ENCODE results near the gene MRPS31. TPM values are rescaled to one million over a fixed set of nuclear protein-coding genes. Genes with fewer than 3 reads are reported as not detected.
"Not testable (repeated sequence)": the region's sequence is repeated elsewhere in the genome, so short reads cannot be mapped to it uniquely, and the experiment has no call there.

The MRPS31 gene
- total RNA-seq, 8 experiments from 2014 or later: 22.4 to 35.7 (median 30.7) TPM

GRCh38 chr13:40786568-40786996 is 15.6 kb upstream of the MRPS31 start:
- WGBS, 10 experiments: 76 to 100% (median 91%) methylated on average over 1 to 4 of the region's 4 CpGs; no CpG with 5 or more reads in 2 of the 10 experiments
- in situ Hi-C loops (cut with MboI; ENCODE audit: low pct_unique_long_range_greater_than_20kb in 2 of 9, low sequenced_read_pairs in 9 of 9, unreplicated experiment in 9 of 9): loop anchor here in 1 of 9 experiments (25.0 kb wide), 1 partner anchor 276 kb away; the partner anchor contains the start of gene WBP4

GRCh38 chr13:40784540-40784939 is 13.6 kb upstream of the MRPS31 start:
- no peak for ATAC-seq (replicated peaks in 6 of 8)
- Histone ChIP-seq H3K4me3 (no peak overlapping the region), H3K27ac (no peak overlapping the region), H3K4me1 (replicated peaks in 1 of 2) (no peaks in the 10 kb centered on the region)
- in situ Hi-C loops (cut with MboI; ENCODE audit: low pct_unique_long_range_greater_than_20kb in 2 of 9, low sequenced_read_pairs in 9 of 9, unreplicated experiment in 9 of 9): loop anchor here in 1 of 9 experiments (25.0 kb wide), 1 partner anchor 278 kb away; the partner anchor contains the start of gene WBP4
- 50 to 100% (median 85%) methylated on average over 1 to 4 of the region's 4 CpGs; no CpG with 5 or more reads in 1 of the 10 experiments for WGBS, 10 experiments

More at GRCh38 chr13:40786568-40786996, 15.6 kb upstream of the MRPS31 start:
- no peak overlapping the region for H3K4me3 ChIP-seq
- no peak overlapping the region for H3K27ac ChIP-seq
- peaks cover 0 to 6% of the 10 kb centered on the region in 2 donors for H3K4me1 ChIP-seq (replicated peaks in 1 of 2)
- no peak for ATAC-seq (replicated peaks in 6 of 8)

- in situ Hi-C loops (cut with MboI; ENCODE audit: low pct_unique_long_range_greater_than_20kb in 2 of 9, low sequenced_read_pairs in 9 of 9, unreplicated experiment in 9 of 9): loop anchor here in 1 of 9 experiments (25.0 kb wide), 1 partner anchor 279 kb away; the partner anchor contains the start of gene WBP4
- WGBS, 10 experiments: 80 to 100% (median 91%) methylated on average over 1 of the region's 1 CpG; no CpG with 5 or more reads in 6 of the 10 experiments
- not testable (repeated sequence) for H3K4me3 ChIP-seq; H3K4me1 ChIP-seq (replicated peaks in 1 of 2); ATAC-seq (replicated peaks in 6 of 8); H3K27ac ChIP-seq
Measured at GRCh38 chr13:40782971-40783370, 12.0 kb upstream of the MRPS31 start.

- ATAC-seq (replicated peaks in 6 of 8): no peak
- in situ Hi-C loops (cut with MboI; ENCODE audit: low pct_unique_long_range_greater_than_20kb in 2 of 9, low sequenced_read_pairs in 9 of 9, unreplicated experiment in 9 of 9): loop anchor here in 1 of 9 experiments (25.0 kb wide), 1 partner anchor 281 kb away; the partner anchor contains the start of gene WBP4
- Histone ChIP-seq H3K27ac (no peak overlapping the region), H3K4me1 (replicated peaks in 1 of 2) (no peaks in the 10 kb centered on the region), H3K4me3 (no peak overlapping the region)
- WGBS, 10 experiments: 72 to 100% (median 92%) methylated on average over 1 to 10 of the region's 11 CpGs; no CpG with 5 or more reads in 4 of the 10 experiments
Measured at GRCh38 chr13:40781717-40782116, 10.7 kb upstream of the MRPS31 start.

GRCh38 chr13:40780822-40781401 is 9.9 kb upstream of the MRPS31 start:
- Histone ChIP-seq H3K4me1 (replicated peaks in 1 of 2) (no peaks in the 10 kb centered on the region), H3K4me3 (no peak overlapping the region), H3K27ac (no peak overlapping the region)
- WGBS, 10 experiments: 40 to 100% (median 63%) methylated on average over 1 to 8 of the region's 14 CpGs; no CpG with 5 or more reads in 3 of the 10 experiments
- in situ Hi-C loops (cut with MboI; ENCODE audit: low pct_unique_long_range_greater_than_20kb in 2 of 9, low sequenced_read_pairs in 9 of 9, unreplicated experiment in 9 of 9): loop anchor here in 1 of 9 experiments (25.0 kb wide), 1 partner anchor 281 kb away; the partner anchor contains the start of gene WBP4
- ATAC-seq (replicated peaks in 6 of 8): peak in 3 of 8 experiments; percentile 11 to 27 (median 15)

GRCh38 chr13:40779796-40780285 is 8.9 kb upstream of the MRPS31 start:
- no peaks in the 10 kb centered on the region for H3K4me1 ChIP-seq (replicated peaks in 1 of 2)
- no peak for ATAC-seq (replicated peaks in 6 of 8)
- in situ Hi-C loops (cut with MboI; ENCODE audit: low pct_unique_long_range_greater_than_20kb in 2 of 9, low sequenced_read_pairs in 9 of 9, unreplicated experiment in 9 of 9): loop anchor here in 1 of 9 experiments (25.0 kb wide), 1 partner anchor 282 kb away; the partner anchor contains the start of gene WBP4
- 60 to 100% (median 86%) methylated on average over 1 to 4 of the region's 5 CpGs; no CpG with 5 or more reads in 2 of the 10 experiments for WGBS, 10 experiments
- no peak overlapping the region for H3K4me3 ChIP-seq
- H3K27ac ChIP-seq: no peak overlapping the region

GRCh38 chr13:40779049-40779448 is 8.1 kb upstream of the MRPS31 start:
- no peaks in the 10 kb centered on the region for H3K4me1 ChIP-seq (replicated peaks in 1 of 2)
- WGBS, 10 experiments: 0 to 64% (median 56%) methylated on average over 1 to 4 of the region's 4 CpGs; no CpG with 5 or more reads in 6 of the 10 experiments
- in situ Hi-C loops (cut with MboI; ENCODE audit: low pct_unique_long_range_greater_than_20kb in 2 of 9, low sequenced_read_pairs in 9 of 9, unreplicated experiment in 9 of 9): loop anchor here in 1 of 9 experiments (25.0 kb wide), 1 partner anchor 283 kb away; the partner anchor contains the start of gene WBP4
- no peak for ATAC-seq (replicated peaks in 6 of 8)
- H3K27ac ChIP-seq: no peak overlapping the region
- H3K4me3 ChIP-seq: no peak overlapping the region

- WGBS, 10 experiments: 0 to 92% (median 46%) methylated on average over 1 to 3 of the region's 3 CpGs; no CpG with 5 or more reads in 2 of the 10 experiments
- Histone ChIP-seq H3K4me1 (replicated peaks in 1 of 2) (no peaks in the 10 kb centered on the region), H3K27ac (no peak overlapping the region), H3K4me3 (no peak overlapping the region)
- in situ Hi-C loops (cut with MboI; ENCODE audit: low pct_unique_long_range_greater_than_20kb in 2 of 9, low sequenced_read_pairs in 9 of 9, unreplicated experiment in 9 of 9): loop anchor here in 1 of 9 experiments (25.0 kb wide), 1 partner anchor 285 kb away; the partner anchor contains the start of gene WBP4
- peak in 2 of 8 experiments; percentile 5 to 24 for ATAC-seq (replicated peaks in 6 of 8)
Measured at GRCh38 chr13:40777809-40778175, 6.8 kb upstream of the MRPS31 start.

- Histone ChIP-seq H3K27ac (no peak overlapping the region), H3K4me1 (replicated peaks in 1 of 2) (no peaks in the 10 kb centered on the region), H3K4me3 (no peak overlapping the region)
- peak; percentile 63 to 97 (median 88) for ATAC-seq (replicated peaks in 6 of 8)
- in situ Hi-C loops (cut with MboI; ENCODE audit: low pct_unique_long_range_greater_than_20kb in 2 of 9, low sequenced_read_pairs in 9 of 9, unreplicated experiment in 9 of 9): loop anchor here in 1 of 9 experiments (25.0 kb wide), 1 partner anchor 285 kb away; the partner anchor contains the start of gene WBP4
- WGBS, 10 experiments: 0 to 64% (median 35%) methylated on average over 3 to 7 of the region's 7 CpGs
Measured at GRCh38 chr13:40777166-40777808, 6.3 kb upstream of the MRPS31 start.

GRCh38 chr13:40776681-40777165 is 5.7 kb upstream of the MRPS31 start:
- peak in 2 of 8 experiments; percentile 5 to 11 for ATAC-seq (replicated peaks in 6 of 8)
- in situ Hi-C loops (cut with MboI; ENCODE audit: low pct_unique_long_range_greater_than_20kb in 2 of 9, low sequenced_read_pairs in 9 of 9, unreplicated experiment in 9 of 9): loop anchor here in 1 of 9 experiments (25.0 kb wide), 1 partner anchor 286 kb away; the partner anchor contains the start of gene WBP4
- Histone ChIP-seq H3K27ac (no peak overlapping the region), H3K4me3 (no peak overlapping the region), H3K4me1 (replicated peaks in 1 of 2) (peaks cover 0 to 1% of the 10 kb centered on the region in 2 donors)
- WGBS, 10 experiments: 50 to 100% (median 75%) methylated on average over 1 to 7 of the region's 7 CpGs; no CpG with 5 or more reads in 1 of the 10 experiments

- ATAC-seq (replicated peaks in 6 of 8): no peak
- WGBS, 10 experiments: 46 to 89% (median 73%) methylated on average over 4 to 6 of the region's 7 CpGs; no CpG with 5 or more reads in 5 of the 10 experiments
- Histone ChIP-seq H3K4me1 (replicated peaks in 1 of 2) (peaks cover 0 to 4% of the 10 kb centered on the region in 2 donors), H3K27ac (no peak overlapping the region), H3K4me3 (no peak overlapping the region)
- in situ Hi-C loops (cut with MboI; ENCODE audit: low pct_unique_long_range_greater_than_20kb in 2 of 9, low sequenced_read_pairs in 9 of 9, unreplicated experiment in 9 of 9): loop anchor here in 1 of 9 experiments (25.0 kb wide), 1 partner anchor 286 kb away; the partner anchor contains the start of gene WBP4
Measured at GRCh38 chr13:40776232-40776631, 5.2 kb upstream of the MRPS31 start.

GRCh38 chr13:40774672-40775071 is 3.7 kb upstream of the MRPS31 start:
- in situ Hi-C loops (cut with MboI; ENCODE audit: low pct_unique_long_range_greater_than_20kb in 2 of 9, low sequenced_read_pairs in 9 of 9, unreplicated experiment in 9 of 9): loop anchor here in 1 of 9 experiments (25.0 kb wide), 1 partner anchor 288 kb away; the partner anchor contains the start of gene WBP4
- Histone ChIP-seq H3K4me3 (no peak overlapping the region), H3K4me1 (replicated peaks in 1 of 2) (peaks cover 5 to 9% of the 10 kb centered on the region in 2 donors), H3K27ac (no peak overlapping the region)
- ATAC-seq (replicated peaks in 6 of 8): no peak
- 35 to 100% (median 86%) methylated on average over 2 to 5 of the region's 6 CpGs for whole genome bisulfite sequencing, 10 experiments

Data from motor neuron (in vitro differentiated cells).